Gastroesophageal sphincter (tissue), 4 donors: ENCODE data around the gene EPG5. TPM values are rescaled to one million over a fixed set of nuclear protein-coding genes. Genes with fewer than 3 reads are reported as not detected.

Experiments
- ATAC-seq: fragments of 150-250 bp; one replicate; pipeline ENCODE4 v1.9.1; 2016; ENCODE audit warnings: mild to moderate bottlenecking, moderate library complexity
- H3K27ac ChIP-seq, 4 donors: fragments of 200-600 bp; sonication (generic) in 3 of 4; 1 replicate in 3 of 4; 2 replicates in 1 of 4; pipeline ENCODE4 v1.5.1; 2016 to 2019
- H3K27me3 ChIP-seq: fragments of 200-600 bp; sonication (generic); one replicate; pipeline ENCODE4 v1.5.1; 2019
- H3K36me3 ChIP-seq, 2 donors: fragments of 200-600 bp; sonication (generic); one replicate each; pipeline ENCODE4 v1.5.1; 2019; ENCODE audit warnings: control low read depth in 1 of 2
- H3K4me1 ChIP-seq, 3 donors: fragments of 200-600 bp; sonication (generic); 1 replicate in 2 of 3; 2 replicates in 1 of 3; pipeline ENCODE4 v1.5.1; 2016 to 2019; ENCODE audit warnings: control low read depth in 2 of 3
- H3K4me3 ChIP-seq, 2 donors: fragments of 200-600 bp; sonication (generic); one replicate each; pipeline ENCODE4 v1.5.1; 2019; ENCODE audit warnings: mild to moderate bottlenecking in 1 of 2, moderate library complexity in 1 of 2
- H3K9me3 ChIP-seq, 3 donors: fragments of 200-600 bp; sonication (generic); one replicate each; pipeline ENCODE4 v1.5.1; 2017 to 2019; ENCODE audit warnings: control low read depth in 2 of 3
- CTCF ChIP-seq, 4 experiments: fragments of 200-600 bp in 2 of 4; fragments of 450-650 bp in 2 of 4; sonication (generic) in 1 of 4; IDR thresholded peaks; one replicate each; pipeline ENCODE4 v1.5.1; 2017 to 2019; ENCODE audit warnings: antibody characterized with exemption in 4 of 4, mild to moderate bottlenecking in 2 of 4, moderate library complexity in 2 of 4
- EP300 ChIP-seq: sonication (generic); formaldehyde crosslinking; IDR thresholded peaks from one replicate; pipeline ENCODE4 v1.6.1; 2017; ENCODE audit warnings: antibody characterized with exemption, mild to moderate bottlenecking
- POLR2A ChIP-seq, 2 donors: fragments of 450-650 bp; IDR thresholded peaks; one replicate each; pipeline ENCODE4 v1.6.1; 2017; ENCODE audit warnings: antibody characterized with exemption in 2 of 2, mild to moderate bottlenecking in 2 of 2, moderate library complexity in 1 of 2
- POLR2AphosphoS5 ChIP-seq: sonication (generic); formaldehyde crosslinking; IDR thresholded peaks from one replicate; pipeline ENCODE4 v1.6.1; 2017; ENCODE audit warnings: antibody characterized with exemption
- WGBS, 2 donors: methylation state at CpG; one replicate each; pipeline ENCODE4 v1.1.5; 2018; ENCODE audit warnings: low coverage in 1 of 2; 5-methylcytosine and 5-hydroxymethylcytosine counted together
- total RNA-seq, 4 donors: library from RNA; depleted of rRNA; stranded (reverse); fragments of >200 nt; gene quantifications; one replicate each; pipeline ENCODE4 v1.1.0, GENCODE V29; 2016

EPG5 gene
- total RNA-seq, 4 donors from 2014 or later = 17.3 to 33.7 (median 28.4) TPM

- Histone ChIP-seq H3K4me1 (no peaks in the 10 kb centered on the region), H3K27me3 (no peaks in the 10 kb centered on the region), H3K36me3 (peaks cover 3 to 98% of the 10 kb centered on the region in 2 donors), H3K4me3 (no peak overlapping the region), H3K9me3 (no peaks in the 10 kb centered on the region), H3K27ac (no peak overlapping the region)
- TF ChIP-seq EP300 (no peak), POLR2A (IDR thresholded peaks at IDR 0.05) (no peak), CTCF (IDR thresholded peaks at IDR 0.05) (no peak), POLR2AphosphoS5 (no peak)
- WGBS, 2 donors = 73 to 80% methylated on average over 2 of the region's 2 CpGs
- ATAC-seq = no peak
Observed at GRCh38 chr18:45938488-45938935, 28.6 kb downstream of the EPG5 start.

GRCh38 chr18:45935591-45936335 is 31.4 kb downstream of the EPG5 start:
- Histone ChIP-seq H3K36me3 (peaks cover 0 to 98% of the 10 kb centered on the region in 2 donors), H3K27me3 (no peaks in the 10 kb centered on the region), H3K27ac (no peak overlapping the region), H3K4me1 (no peaks in the 10 kb centered on the region), H3K9me3 (no peaks in the 10 kb centered on the region), H3K4me3 (no peak overlapping the region)
- WGBS, 2 donors = 92 to 100% methylated on average over 2 of the region's 3 CpGs
- no peak for ATAC-seq
- TF ChIP-seq POLR2A (IDR thresholded peaks at IDR 0.05) = no peak
- TF ChIP-seq CTCF (IDR thresholded peaks at IDR 0.05) = no peak
- TF ChIP-seq EP300 = no peak
- TF ChIP-seq POLR2AphosphoS5 = no peak

DNA sequence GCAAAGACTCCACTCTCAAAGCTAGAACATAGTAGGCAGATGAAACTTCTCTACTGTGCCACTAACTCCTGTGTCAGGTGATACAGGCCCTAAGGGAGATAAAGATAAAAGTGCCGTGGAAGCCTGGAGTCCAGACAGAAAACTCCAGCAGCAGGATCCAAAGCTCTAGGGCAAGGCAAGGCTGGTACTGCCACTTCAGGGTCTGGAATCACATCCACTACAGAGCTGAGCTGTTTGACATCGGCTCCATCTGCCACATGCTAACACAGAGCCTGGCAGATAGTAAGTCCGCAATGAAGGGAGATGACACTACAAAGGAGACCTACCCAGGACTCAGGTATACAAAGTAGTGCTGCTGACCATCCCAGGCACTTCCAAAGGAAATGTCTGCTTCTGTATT is 34.4 kb downstream of the EPG5 start:
- no peaks in the 10 kb centered on the region for H3K9me3 ChIP-seq
- no peak overlapping the region for H3K4me3 ChIP-seq
- WGBS, 2 donors = 50 to 83% methylated on average over 1 to 3 of the region's 3 CpGs
- no peak for ATAC-seq
- H3K4me1 ChIP-seq = no peaks in the 10 kb centered on the region
- no peaks in the 10 kb centered on the region for H3K27me3 ChIP-seq
- TF ChIP-seq POLR2A (IDR thresholded peaks at IDR 0.05) (no peak), CTCF (IDR thresholded peaks at IDR 0.05) (no peak), POLR2AphosphoS5 (no peak), EP300 (no peak)
- no peak overlapping the region for H3K27ac ChIP-seq
- peaks cover 0 to 98% of the 10 kb centered on the region in 2 donors for H3K36me3 ChIP-seq

DNA sequence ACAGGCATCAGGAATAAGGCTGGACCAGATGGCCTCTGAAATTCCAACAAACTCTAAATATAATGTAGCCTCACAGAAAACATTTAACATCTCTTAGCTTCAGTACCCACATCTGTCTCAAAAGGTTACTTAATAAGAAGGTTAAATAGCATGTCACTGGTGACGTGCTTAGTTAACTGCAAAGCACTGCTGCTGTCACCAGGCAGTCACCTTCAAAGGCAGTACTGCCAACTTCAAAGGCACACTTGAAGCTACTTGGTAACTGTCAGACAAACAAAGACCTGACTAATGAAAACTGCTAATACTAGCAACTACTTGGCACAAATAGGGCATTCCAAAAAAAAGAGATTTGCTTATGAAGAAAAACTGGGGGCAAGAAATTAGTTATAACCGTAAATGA is 36.2 kb downstream of the EPG5 start:
- WGBS, 2 donors = 74 to 87% methylated on average over 2 of the region's 2 CpGs
- Histone ChIP-seq H3K27ac (no peak overlapping the region), H3K36me3 (peaks cover 0 to 99% of the 10 kb centered on the region in 2 donors), H3K27me3 (no peaks in the 10 kb centered on the region), H3K9me3 (no peaks in the 10 kb centered on the region), H3K4me1 (no peaks in the 10 kb centered on the region), H3K4me3 (no peak overlapping the region)
- no peak for ATAC-seq
- TF ChIP-seq EP300 (no peak), POLR2A (IDR thresholded peaks at IDR 0.05) (no peak), POLR2AphosphoS5 (no peak), CTCF (IDR thresholded peaks at IDR 0.05) (no peak)

- no peak for ATAC-seq
- H3K27me3 ChIP-seq = no peaks in the 10 kb centered on the region
- TF ChIP-seq POLR2A (IDR thresholded peaks at IDR 0.05) = no peak
- no peak for TF ChIP-seq POLR2AphosphoS5
- no peak for TF ChIP-seq EP300
- TF ChIP-seq CTCF (IDR thresholded peaks at IDR 0.05) = no peak
Observed at GRCh38 chr18:45926691-45927090, 40.4 kb downstream of the EPG5 start.

More at GRCh38 chr18:45926691-45927090, 40.4 kb downstream of the EPG5 start:
- peaks cover 0 to 99% of the 10 kb centered on the region in 2 donors for H3K36me3 ChIP-seq
- no peak overlapping the region for H3K4me3 ChIP-seq
- H3K4me1 ChIP-seq = no peaks in the 10 kb centered on the region
- 95 to 100% methylated on average over 3 of the region's 3 CpGs for WGBS, 2 donors
- no peaks in the 10 kb centered on the region for H3K9me3 ChIP-seq
- H3K27ac ChIP-seq = no peak overlapping the region
